Ovary (tissue), 9 donors: ENCODE measurements around the gene ETNK1. TPM values are rescaled to one million over a fixed set of nuclear protein-coding genes. Genes with fewer than 3 reads are reported as not detected.

Experiments used
- DNase-seq, 5 donors: peaks; one replicate each; pipeline ENCODE4 v3.0.0-alpha.2; 2019 to 2020
- H3K27ac ChIP-seq, 2 donors: fragments of 200-600 bp; one replicate each; pipeline versions ENCODE4 v1.5.1 to v1.8.0; 2019 to 2022
- H3K27me3 ChIP-seq: fragments of 200-600 bp; one replicate; pipeline ENCODE4 v1.8.0; 2022
- H3K36me3 ChIP-seq: fragments of 200-600 bp; sonication (generic); one replicate; pipeline ENCODE4 v1.5.1; 2019
- H3K4me1 ChIP-seq: one replicate; pipeline ENCODE4 v1.8.1; 2013; ENCODE audit warnings: mild to moderate bottlenecking, moderate library complexity; ENCODE audit not compliant: insufficient read depth
- H3K4me3 ChIP-seq: fragments of 200-600 bp; sonication (generic); one replicate; pipeline ENCODE4 v1.5.1; 2017
- H3K9me3 ChIP-seq, 2 donors: fragments of 200-600 bp in 1 of 2; sonication (generic) in 1 of 2; one replicate each; pipeline versions ENCODE4 v1.5.1 to v1.8.1; 2013 to 2019; ENCODE audit warnings: mild to moderate bottlenecking in 1 of 2, moderate library complexity in 1 of 2
- EP300 ChIP-seq: sonication (generic); formaldehyde crosslinking; IDR thresholded peaks from one replicate; pipeline ENCODE4 v1.6.1; 2017; ENCODE audit warnings: antibody characterized with exemption
- POLR2A ChIP-seq: fragments of 450-650 bp; IDR thresholded peaks from one replicate; pipeline ENCODE4 v1.6.1; 2017; ENCODE audit warnings: antibody characterized with exemption, mild to moderate bottlenecking, moderate library complexity
- WGBS, 3 donors: extraction: QIAGEN DNeasy Blood & Tissue Kit in 1 of 3; methylation state at CpG; one replicate each; pipeline versions ENCODE4 v1.1.5 to v1.1.7; 2013 to 2017; 5-methylcytosine and 5-hydroxymethylcytosine counted together
- intact Hi-C, 4 donors: fragments of 100-400 bp; cut with DNase I; formaldehyde crosslinking; loops; one replicate each; pipeline versions ENCODE4 v1.11.0 to v1.15.1; 2022 to 2023
- polyA plus RNA-seq, 2 donors: library from polyadenylated mRNA; stranded (reverse); fragments of 200-250 nt in 1 of 2; fragments of 350-450 nt in 1 of 2; fragmentation: Illumina TruSeq in 1 of 2; extraction: RNeasy Lipid Tissue Mini Kit (QIAGEN cat#74804) in 1 of 2; gene quantifications; one replicate each; pipeline ENCODE4 v1.2.3, GENCODE V29; 2013 to 2014
- total RNA-seq, 7 donors: library from RNA; depleted of rRNA in 2 of 7; stranded (reverse); fragments of >200 nt in 2 of 7; fragmentation: NEBNext Ultra II Directional in 3 of 7; extraction: Animal tissue kit (Norgen Biotek cat#: 25700) in 3 of 7; gene quantifications; one replicate each; pipeline versions ENCODE4 v1.1.0 to v1.2.4, GENCODE V29; 2016 to 2023
- TF ChIP-seq, protein P1 (sequence below), 3 donors: fragments of 450-650 bp in 2 of 3; fragments of 200-600 bp in 1 of 3; IDR thresholded peaks; one replicate each; pipeline versions ENCODE4 v1.5.1 to v1.8.0; 2016 to 2022; ENCODE audit warnings: antibody characterized with exemption in 3 of 3, mild to moderate bottlenecking in 1 of 3
- donor health status: DM: no; HTN: no; CAD: no; lungs with moderate emphysema.
- donor health status: DM: no; HTN: no; CAD: no.
- donor health status: Bipolar disorder and iron deficiency.
- donor health status: DM: yes; HTN: yes; CAD: no.
- donor health status: DM: no; HTN: no; CAD: no.
- donor health status: DM: yes; HTN: yes; CAD: no.

The ETNK1 gene
- total and polyA plus RNA-seq, 9 donors, result 11.9 to 50.6 (median 41.4) TPM

DNA sequence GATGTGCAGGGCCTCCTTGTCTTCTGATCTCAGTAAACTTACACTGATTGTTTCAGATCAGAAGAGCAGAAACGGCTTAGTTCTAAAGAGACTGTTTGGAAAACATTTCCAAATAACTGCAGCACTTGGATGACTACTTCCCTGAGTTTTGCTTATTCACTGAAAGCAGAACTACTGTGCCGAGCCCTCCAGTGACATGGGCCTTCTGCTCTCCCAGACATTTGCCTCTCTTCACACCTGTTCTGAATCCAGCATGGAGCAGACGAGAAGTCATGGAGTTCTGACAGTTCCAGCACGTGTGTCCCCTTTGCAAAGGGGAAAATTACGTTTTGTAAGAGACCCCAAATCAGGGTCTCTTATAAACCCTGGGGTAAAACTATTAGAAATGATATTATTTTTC, 31.4 kb downstream of the ETNK1 start:
- no peaks in the 10 kb centered on the region for H3K9me3 ChIP-seq
- H3K27ac ChIP-seq, result no peak overlapping the region
- H3K4me3 ChIP-seq, result no peak overlapping the region
- 33 to 64% (median 54%) methylated on average over 5 of the region's 5 CpGs for WGBS, 3 donors
- H3K36me3 ChIP-seq, result no peaks in the 10 kb centered on the region
- no peak for DNase-seq
- H3K27me3 ChIP-seq, result no peaks in the 10 kb centered on the region
- H3K4me1 ChIP-seq, result no peaks in the 10 kb centered on the region
- intact Hi-C loops, result no loop called here
- TF ChIP-seq POLR2A (no peak), EP300 (no peak)
- TF ChIP-seq, protein P1, sequence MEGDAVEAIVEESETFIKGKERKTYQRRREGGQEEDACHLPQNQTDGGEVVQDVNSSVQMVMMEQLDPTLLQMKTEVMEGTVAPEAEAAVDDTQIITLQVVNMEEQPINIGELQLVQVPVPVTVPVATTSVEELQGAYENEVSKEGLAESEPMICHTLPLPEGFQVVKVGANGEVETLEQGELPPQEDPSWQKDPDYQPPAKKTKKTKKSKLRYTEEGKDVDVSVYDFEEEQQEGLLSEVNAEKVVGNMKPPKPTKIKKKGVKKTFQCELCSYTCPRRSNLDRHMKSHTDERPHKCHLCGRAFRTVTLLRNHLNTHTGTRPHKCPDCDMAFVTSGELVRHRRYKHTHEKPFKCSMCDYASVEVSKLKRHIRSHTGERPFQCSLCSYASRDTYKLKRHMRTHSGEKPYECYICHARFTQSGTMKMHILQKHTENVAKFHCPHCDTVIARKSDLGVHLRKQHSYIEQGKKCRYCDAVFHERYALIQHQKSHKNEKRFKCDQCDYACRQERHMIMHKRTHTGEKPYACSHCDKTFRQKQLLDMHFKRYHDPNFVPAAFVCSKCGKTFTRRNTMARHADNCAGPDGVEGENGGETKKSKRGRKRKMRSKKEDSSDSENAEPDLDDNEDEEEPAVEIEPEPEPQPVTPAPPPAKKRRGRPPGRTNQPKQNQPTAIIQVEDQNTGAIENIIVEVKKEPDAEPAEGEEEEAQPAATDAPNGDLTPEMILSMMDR (IDR thresholded peaks at IDR 0.05), result no peak

DNA sequence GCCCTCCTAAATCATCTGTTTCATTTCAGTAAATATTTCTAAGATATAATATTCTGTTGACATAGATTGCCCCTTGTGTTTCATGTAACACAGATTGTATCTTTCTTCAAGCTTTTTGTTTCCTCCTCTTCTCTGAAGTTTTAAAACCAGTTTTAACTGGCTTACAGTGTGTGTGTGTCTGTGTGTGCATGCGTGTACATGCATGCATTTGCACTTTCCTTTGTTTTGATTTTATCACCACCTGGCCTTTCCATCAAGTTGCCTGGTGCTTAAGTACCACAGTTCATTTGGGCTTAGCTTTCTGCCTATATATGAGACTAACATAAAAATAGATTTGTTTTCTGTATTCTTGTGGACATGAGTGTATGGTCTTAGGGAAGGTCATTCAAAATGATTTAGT, 31.9 kb downstream of the ETNK1 start:
- no peaks in the 10 kb centered on the region for H3K4me1 ChIP-seq
- H3K27ac ChIP-seq, result no peak overlapping the region
- no peak for DNase-seq
- no peak overlapping the region for H3K4me3 ChIP-seq
- no peaks in the 10 kb centered on the region for H3K9me3 ChIP-seq
- no peaks in the 10 kb centered on the region for H3K27me3 ChIP-seq
- 76 to 84% (median 81%) methylated on average over 1 of the region's 1 CpG for whole genome bisulfite sequencing, 3 donors
- no peaks in the 10 kb centered on the region for H3K36me3 ChIP-seq
- no peak for TF ChIP-seq POLR2A
- TF ChIP-seq, protein P1 (IDR thresholded peaks at IDR 0.05), result no peak
- no peak for TF ChIP-seq EP300
- intact Hi-C loops, result no loop called here

- WGBS, 3 donors, result 96 to 98% (median 97%) methylated on average over 1 of the region's 1 CpG
- H3K4me1 ChIP-seq, result no peaks in the 10 kb centered on the region
- no peak overlapping the region for H3K27ac ChIP-seq
- no peak for TF ChIP-seq POLR2A
- TF ChIP-seq, protein P1 (IDR thresholded peaks at IDR 0.05), result no peak
- TF ChIP-seq EP300, result no peak
- no peak overlapping the region for H3K4me3 ChIP-seq
- intact Hi-C loops, result no loop called here
- no peaks in the 10 kb centered on the region for H3K9me3 ChIP-seq
- no peaks in the 10 kb centered on the region for H3K27me3 ChIP-seq
- H3K36me3 ChIP-seq, result no peaks in the 10 kb centered on the region
- DNase-seq, result no peak
Measured at GRCh38 chr12:22657538-22657937, 32.6 kb downstream of the ETNK1 start.

GRCh38 chr12:22658214-22658613, 33.2 kb downstream of the ETNK1 start:
- Histone ChIP-seq H3K27me3 (no peaks in the 10 kb centered on the region), H3K4me1 (no peaks in the 10 kb centered on the region), H3K4me3 (no peak overlapping the region), H3K27ac (no peak overlapping the region), H3K9me3 (no peaks in the 10 kb centered on the region), H3K36me3 (no peaks in the 10 kb centered on the region)
- no peak for DNase-seq
- no peak for TF ChIP-seq POLR2A
- no peak for TF ChIP-seq EP300
- 84 to 100% (median 95%) methylated on average over 2 of the region's 2 CpGs for WGBS, 3 donors
- intact Hi-C loops, result no loop called here

DNA sequence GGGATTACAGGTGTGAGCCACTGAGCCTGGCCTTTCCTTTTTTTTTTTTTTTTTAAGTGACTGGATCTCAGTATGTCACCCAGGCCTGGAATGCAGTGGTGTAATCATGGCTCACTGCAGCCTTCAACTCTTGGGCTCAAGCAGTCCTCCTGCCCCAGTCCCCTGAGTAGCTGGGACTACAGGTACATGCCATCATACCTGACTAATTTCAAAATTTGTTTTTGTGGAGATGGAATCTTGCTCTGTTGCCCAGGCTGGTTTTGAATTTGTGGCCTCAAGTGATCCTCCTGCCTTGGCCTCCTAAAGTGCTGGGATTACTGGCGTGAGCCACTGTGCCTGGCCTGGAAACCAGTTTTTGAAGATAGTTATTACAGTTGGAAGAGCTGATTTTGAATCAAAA, 37.4 kb downstream of the ETNK1 start:
- Histone ChIP-seq H3K4me1 (no peaks in the 10 kb centered on the region), H3K27me3 (no peaks in the 10 kb centered on the region), H3K4me3 (no peak overlapping the region), H3K27ac (no peak overlapping the region), H3K36me3 (no peaks in the 10 kb centered on the region), H3K9me3 (no peaks in the 10 kb centered on the region)
- WGBS, 3 donors, result 91 to 97% (median 97%) methylated on average over 1 of the region's 1 CpG
- TF ChIP-seq POLR2A, result no peak
- intact Hi-C loops, result no loop called here
- DNase-seq, result no peak

DNA sequence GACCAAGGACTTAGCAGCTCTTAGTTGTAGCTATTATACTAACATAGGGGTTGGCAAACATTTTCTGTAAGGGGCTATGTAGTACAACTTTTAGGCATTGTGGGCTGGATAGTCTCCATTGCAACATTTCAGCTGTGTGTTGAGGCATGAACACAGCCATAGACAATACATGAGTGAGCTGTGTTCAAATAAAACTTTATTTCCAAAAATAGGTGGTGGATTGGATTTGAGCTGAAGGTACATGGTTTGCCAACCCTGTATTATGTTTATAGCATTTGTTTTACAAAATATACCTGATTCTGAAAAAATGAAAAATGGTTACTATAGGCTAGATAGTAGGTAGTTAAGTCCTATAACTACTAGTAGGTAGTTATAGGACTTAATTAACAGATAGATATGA, 40.5 kb downstream of the ETNK1 start:
- Histone ChIP-seq H3K4me3 (no peak overlapping the region), H3K36me3 (no peaks in the 10 kb centered on the region), H3K27me3 (no peaks in the 10 kb centered on the region), H3K9me3 (no peaks in the 10 kb centered on the region), H3K4me1 (no peaks in the 10 kb centered on the region), H3K27ac (no peak overlapping the region)
- intact Hi-C loops, result no loop called here
- TF ChIP-seq EP300 (no peak), POLR2A (no peak)
- TF ChIP-seq, protein P1 (IDR thresholded peaks at IDR 0.05), result no peak
- no peak for DNase-seq
